Panc1 (cell line): ENCODE results near the gene FAM53A.

Experiments used
- CTCF ChIP-seq: fragments of 450-650 bp; IDR thresholded peaks from 2 replicates; pipeline ENCODE4 v1.5.1; 2017; ENCODE audit warnings: mild to moderate bottlenecking
- POLR2AphosphoS5 ChIP-seq: IDR thresholded peaks from 2 replicates; pipeline ENCODE4 v1.6.1; 2012; ENCODE audit warnings: mild to moderate bottlenecking, low read depth, low read length, moderate library complexity
- SIN3A ChIP-seq: IDR thresholded peaks from 2 replicates; pipeline ENCODE4 v1.6.1; 2012; ENCODE audit warnings: low read depth, mild to moderate bottlenecking, low read length, moderate library complexity, borderline replicate concordance; ENCODE audit not compliant: insufficient read depth
- TF ChIP-seq, protein P1 (sequence below), 2 experiments: IDR thresholded peaks; 2 replicates each; pipeline ENCODE4 v1.6.1; 2011 to 2012; ENCODE audit warnings: low read depth in 2 of 2, control low read depth in 1 of 2, low read length in 1 of 2, mild to moderate bottlenecking in 1 of 2, moderate library complexity in 1 of 2; ENCODE audit not compliant: insufficient read depth in 1 of 2

DNA sequence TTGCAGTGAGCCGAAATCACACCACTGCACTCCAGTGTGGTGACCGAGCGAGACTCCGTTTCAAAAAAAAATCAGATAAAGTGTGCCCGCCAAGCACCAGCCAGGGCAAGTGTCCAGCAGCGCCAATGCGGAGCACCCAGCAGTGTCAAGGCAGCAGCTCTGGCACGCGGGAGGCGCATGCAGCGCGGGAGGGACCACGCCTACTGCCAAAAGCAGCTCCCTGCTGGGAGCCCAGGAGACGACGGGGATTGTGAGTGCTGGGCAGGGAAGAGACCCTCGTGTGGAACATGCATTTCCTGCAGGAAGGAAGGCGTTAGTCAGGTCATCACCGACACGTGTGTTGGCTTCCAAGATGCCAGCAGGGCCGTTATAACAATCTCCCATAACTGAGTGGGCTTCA, 10.4 kb downstream of the FAM53A start:
- TF ChIP-seq CTCF (no peak), SIN3A (no peak), POLR2AphosphoS5 (no peak)
- TF ChIP-seq, protein P1, sequence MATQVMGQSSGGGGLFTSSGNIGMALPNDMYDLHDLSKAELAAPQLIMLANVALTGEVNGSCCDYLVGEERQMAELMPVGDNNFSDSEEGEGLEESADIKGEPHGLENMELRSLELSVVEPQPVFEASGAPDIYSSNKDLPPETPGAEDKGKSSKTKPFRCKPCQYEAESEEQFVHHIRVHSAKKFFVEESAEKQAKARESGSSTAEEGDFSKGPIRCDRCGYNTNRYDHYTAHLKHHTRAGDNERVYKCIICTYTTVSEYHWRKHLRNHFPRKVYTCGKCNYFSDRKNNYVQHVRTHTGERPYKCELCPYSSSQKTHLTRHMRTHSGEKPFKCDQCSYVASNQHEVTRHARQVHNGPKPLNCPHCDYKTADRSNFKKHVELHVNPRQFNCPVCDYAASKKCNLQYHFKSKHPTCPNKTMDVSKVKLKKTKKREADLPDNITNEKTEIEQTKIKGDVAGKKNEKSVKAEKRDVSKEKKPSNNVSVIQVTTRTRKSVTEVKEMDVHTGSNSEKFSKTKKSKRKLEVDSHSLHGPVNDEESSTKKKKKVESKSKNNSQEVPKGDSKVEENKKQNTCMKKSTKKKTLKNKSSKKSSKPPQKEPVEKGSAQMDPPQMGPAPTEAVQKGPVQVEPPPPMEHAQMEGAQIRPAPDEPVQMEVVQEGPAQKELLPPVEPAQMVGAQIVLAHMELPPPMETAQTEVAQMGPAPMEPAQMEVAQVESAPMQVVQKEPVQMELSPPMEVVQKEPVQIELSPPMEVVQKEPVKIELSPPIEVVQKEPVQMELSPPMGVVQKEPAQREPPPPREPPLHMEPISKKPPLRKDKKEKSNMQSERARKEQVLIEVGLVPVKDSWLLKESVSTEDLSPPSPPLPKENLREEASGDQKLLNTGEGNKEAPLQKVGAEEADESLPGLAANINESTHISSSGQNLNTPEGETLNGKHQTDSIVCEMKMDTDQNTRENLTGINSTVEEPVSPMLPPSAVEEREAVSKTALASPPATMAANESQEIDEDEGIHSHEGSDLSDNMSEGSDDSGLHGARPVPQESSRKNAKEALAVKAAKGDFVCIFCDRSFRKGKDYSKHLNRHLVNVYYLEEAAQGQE (IDR thresholded peaks at IDR 0.05; ENCODE audit: insufficient read depth in 1 of 2, low read depth in 2 of 2, low read length in 1 of 2), result no peak
